Medulla oblongata (tissue), 1 donor: ENCODE data around the gene IGSF3.

Experiments used
- DNase-seq: peaks from one replicate; pipeline ENCODE4 v3.0.0-alpha.2; 2015; ENCODE audit errors: extremely low spot score

IGSF3 gene

DNA sequence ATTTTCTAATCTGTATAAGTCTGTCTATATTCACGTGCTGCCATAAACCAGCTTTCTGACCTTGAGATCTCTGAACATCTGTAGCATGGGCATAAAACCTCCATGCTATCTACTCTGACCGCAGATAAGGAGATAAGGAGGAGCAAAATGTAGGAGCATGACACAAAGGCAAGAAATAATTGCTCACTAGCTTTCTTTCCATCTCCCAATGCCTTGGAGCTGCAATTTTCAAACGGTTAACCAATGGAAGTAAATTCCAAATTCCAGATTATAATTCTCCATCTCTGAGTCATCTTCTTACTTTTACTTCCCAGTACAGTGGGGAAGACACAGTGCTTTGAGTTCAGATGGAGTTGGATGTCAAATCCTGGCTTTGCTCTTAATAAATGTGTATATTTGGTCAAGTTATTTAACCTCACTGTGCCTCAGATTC, 138.3 kb downstream of the IGSF3 start:
- no peak for DNase-seq

- DNase-seq = no peak
These were observed 139.0 kb downstream of the IGSF3 start for GRCh38 chr1:116528329-116529083.

DNA sequence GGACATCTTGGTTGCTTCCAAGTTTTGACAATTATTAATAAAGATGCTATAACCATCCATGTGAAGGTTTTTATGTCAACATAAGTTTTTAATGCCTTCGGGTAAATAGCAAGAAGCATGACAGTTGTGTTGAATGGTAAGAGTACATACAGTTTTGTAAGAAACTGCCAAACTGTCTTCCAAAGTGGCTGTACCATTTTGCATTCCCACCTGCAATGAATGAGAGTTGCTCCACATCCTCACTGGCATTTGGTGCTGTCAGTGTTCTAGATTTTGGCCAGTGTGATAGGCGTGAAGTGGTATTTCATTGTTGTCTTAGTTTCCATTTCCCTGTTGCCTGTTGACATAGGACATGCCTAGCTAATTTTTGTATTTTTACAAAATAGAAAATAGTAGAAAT, 142.1 kb downstream of the IGSF3 start:
- no peak for DNase-seq
